WERI-Rb-1 (cell line): ENCODE data around the gene KCNIP4.

Experiments
- DNase-seq: peaks from one replicate; pipeline ENCODE4 v3.0.0-alpha.2; 2020
- H3K27ac ChIP-seq: fragments of 250-450 bp; sonication (Bioruptor Pico); 2 replicates; pipeline ENCODE4 v1.5.1; 2020; ENCODE audit warnings: mild to moderate bottlenecking, moderate library complexity
- H3K27me3 ChIP-seq: fragments of 250-450 bp; sonication (Bioruptor Pico); 2 replicates; pipeline ENCODE4 v1.5.1; 2021; ENCODE audit warnings: mild to moderate bottlenecking, low read depth, moderate library complexity; ENCODE audit not compliant: insufficient read depth, severe bottlenecking
- H3K36me3 ChIP-seq: fragments of 250-450 bp; sonication (Bioruptor Pico); 2 replicates; pipeline ENCODE4 v1.5.1; 2020; ENCODE audit warnings: mild to moderate bottlenecking, moderate library complexity
- H3K4me3 ChIP-seq: 2 replicates; pipeline ENCODE4 v1.5.1; 2011; ENCODE audit warnings: low read depth, mild to moderate bottlenecking, control low read depth, low read length
- H3K9me3 ChIP-seq: fragments of 250-450 bp; sonication (Bioruptor Pico); 2 replicates; pipeline ENCODE4 v1.5.1; 2021; ENCODE audit warnings: mild to moderate bottlenecking, moderate library complexity; ENCODE audit not compliant: severe bottlenecking
- TF ChIP-seq, protein P1 (sequence below): IDR thresholded peaks from 2 replicates; pipeline ENCODE4 v1.5.1; 2011; ENCODE audit warnings: low read depth, mild to moderate bottlenecking, control low read depth, inconsistent platforms, low read length

The KCNIP4 gene

GRCh38 chr4:21470535-21470934, 478.0 kb downstream of the KCNIP4 start:
- TF ChIP-seq, protein P1, sequence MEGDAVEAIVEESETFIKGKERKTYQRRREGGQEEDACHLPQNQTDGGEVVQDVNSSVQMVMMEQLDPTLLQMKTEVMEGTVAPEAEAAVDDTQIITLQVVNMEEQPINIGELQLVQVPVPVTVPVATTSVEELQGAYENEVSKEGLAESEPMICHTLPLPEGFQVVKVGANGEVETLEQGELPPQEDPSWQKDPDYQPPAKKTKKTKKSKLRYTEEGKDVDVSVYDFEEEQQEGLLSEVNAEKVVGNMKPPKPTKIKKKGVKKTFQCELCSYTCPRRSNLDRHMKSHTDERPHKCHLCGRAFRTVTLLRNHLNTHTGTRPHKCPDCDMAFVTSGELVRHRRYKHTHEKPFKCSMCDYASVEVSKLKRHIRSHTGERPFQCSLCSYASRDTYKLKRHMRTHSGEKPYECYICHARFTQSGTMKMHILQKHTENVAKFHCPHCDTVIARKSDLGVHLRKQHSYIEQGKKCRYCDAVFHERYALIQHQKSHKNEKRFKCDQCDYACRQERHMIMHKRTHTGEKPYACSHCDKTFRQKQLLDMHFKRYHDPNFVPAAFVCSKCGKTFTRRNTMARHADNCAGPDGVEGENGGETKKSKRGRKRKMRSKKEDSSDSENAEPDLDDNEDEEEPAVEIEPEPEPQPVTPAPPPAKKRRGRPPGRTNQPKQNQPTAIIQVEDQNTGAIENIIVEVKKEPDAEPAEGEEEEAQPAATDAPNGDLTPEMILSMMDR, result no peak
- no peak overlapping the region for H3K4me3 ChIP-seq
- H3K27me3 ChIP-seq, result no peaks in the 10 kb centered on the region
- H3K9me3 ChIP-seq, result no peaks in the 10 kb centered on the region
- no peaks in the 10 kb centered on the region for H3K36me3 ChIP-seq
- DNase-seq, result peak; percentile 16
- H3K27ac ChIP-seq, result no peak overlapping the region; the same call in 1 of the 2 replicates

DNA sequence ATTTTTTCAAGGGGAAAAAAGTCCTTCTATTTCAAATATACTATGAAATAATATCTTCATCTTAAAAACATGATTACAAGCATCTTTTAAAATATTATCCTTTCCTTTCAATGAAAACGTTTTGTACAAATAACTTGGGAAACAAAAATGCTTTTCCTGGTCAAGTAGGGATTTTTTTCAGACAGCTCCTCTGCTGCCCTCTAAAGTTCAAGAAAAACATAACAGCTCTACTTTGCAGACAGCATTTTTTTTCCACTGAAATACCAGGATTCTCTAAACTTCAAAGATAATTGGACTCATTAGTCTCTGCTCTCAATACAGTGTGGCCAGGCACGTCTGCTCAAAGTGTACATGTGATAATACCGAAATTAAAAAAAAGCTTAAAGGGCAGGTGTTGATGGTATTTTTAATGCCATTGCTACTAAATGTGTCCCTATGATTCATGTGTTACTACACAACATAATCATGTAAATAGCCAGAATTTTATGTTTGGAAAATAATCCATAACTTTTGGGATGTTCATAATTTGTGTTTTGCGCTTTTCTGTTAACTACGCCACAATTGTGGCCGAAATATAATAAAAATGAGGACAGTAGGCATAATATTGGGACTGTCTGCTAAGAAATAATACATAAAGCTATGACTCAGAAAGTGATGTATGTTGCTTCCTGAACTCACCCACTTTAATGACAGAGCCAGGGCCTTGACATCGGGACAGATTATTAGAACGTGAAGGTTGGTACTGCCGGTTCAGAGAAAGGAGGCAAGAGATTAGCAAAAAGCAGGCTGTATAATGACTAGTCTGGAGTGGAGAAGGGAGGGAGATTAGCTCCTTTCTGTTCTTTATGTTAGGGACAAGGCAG, 478.9 kb downstream of the KCNIP4 start:
- no peaks in the 10 kb centered on the region for H3K36me3 ChIP-seq
- DNase-seq, result peak; percentile 32
- peak overlapping the region; percentile 9; the same call in 1 of the 2 replicates for H3K27ac ChIP-seq

GRCh38 chr4:21467551-21467950, 481.0 kb downstream of the KCNIP4 start:
- no peaks in the 10 kb centered on the region for H3K9me3 ChIP-seq
- no peak overlapping the region for H3K27ac ChIP-seq
- no peak for DNase-seq
- no peak overlapping the region for H3K4me3 ChIP-seq
- no peaks in the 10 kb centered on the region for H3K27me3 ChIP-seq
- no peaks in the 10 kb centered on the region for H3K36me3 ChIP-seq
- TF ChIP-seq, protein P1, result no peak

More for the DNA sequence above, 478.9 kb downstream of the KCNIP4 start:
- H3K27me3 ChIP-seq, result no peaks in the 10 kb centered on the region
- H3K4me3 ChIP-seq, result peak overlapping the region; percentile 6; the same call in 1 of the 2 replicates
- TF ChIP-seq, protein P1, result peak; percentile 49
- no peaks in the 10 kb centered on the region for H3K9me3 ChIP-seq

DNA sequence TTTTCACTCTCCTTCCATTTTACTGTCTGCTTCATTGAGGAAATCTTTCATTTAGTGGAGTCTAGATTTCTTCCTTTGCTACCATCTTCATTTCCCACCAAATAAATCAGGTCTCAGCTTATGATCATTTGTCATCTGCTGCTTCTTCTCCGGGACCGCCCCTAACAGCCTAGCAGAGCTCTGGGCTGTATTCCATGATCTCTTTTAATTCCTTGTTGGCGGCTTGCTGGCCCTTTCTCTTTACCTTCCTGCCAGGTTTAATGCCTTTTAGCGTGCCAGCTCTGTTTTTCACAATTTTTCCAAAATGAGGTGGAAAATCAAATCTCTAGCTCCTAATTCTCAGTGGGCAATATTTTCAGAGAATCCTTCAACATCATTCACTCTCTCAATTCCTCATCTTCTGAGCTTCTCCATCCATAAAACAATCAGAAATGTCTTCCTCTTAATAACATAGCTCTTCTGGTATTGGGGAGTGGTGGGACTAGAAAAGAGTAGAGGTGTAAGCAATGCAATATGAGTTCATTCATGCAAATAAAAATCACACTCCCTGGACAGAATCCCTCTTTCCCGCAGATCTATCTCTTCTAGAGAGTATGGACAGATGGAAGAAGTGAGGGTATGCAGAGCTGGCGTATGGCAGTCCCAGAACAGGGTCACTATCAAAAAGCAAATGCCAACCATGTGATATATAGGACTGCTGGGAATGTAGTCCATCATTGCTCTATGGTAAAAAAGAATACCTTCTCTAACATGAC, 491.3 kb downstream of the KCNIP4 start:
- Histone ChIP-seq H3K27ac (no peak overlapping the region), H3K27me3 (no peaks in the 10 kb centered on the region), H3K4me3 (no peak overlapping the region), H3K9me3 (no peaks in the 10 kb centered on the region), H3K36me3 (no peaks in the 10 kb centered on the region)
- DNase-seq, result no peak
- TF ChIP-seq, protein P1, result no peak

DNA sequence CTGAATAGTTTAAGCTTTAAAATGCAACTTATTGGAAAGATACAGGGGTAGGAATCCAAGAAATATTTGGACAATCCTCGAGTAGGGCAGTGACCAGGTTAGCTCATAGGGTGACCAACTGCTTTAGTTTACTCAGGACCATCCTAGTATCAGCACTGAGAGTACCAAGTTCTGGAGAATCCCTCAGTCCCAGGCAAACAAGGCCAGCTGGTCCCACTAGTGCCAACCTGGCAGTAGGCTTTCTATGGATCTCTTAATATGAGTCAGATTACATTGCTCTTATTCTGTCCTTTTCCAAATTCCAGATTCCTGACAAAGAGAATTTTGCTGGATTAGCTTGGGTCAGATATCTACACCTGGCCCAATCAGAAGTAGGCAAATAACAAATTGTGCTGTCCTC, 493.7 kb downstream of the KCNIP4 start:
- TF ChIP-seq, protein P1, result no peak
- Histone ChIP-seq H3K27ac (no peak overlapping the region), H3K36me3 (no peaks in the 10 kb centered on the region), H3K4me3 (no peak overlapping the region), H3K27me3 (no peaks in the 10 kb centered on the region), H3K9me3 (no peaks in the 10 kb centered on the region)
- DNase-seq, result no peak
